Neuronal stem cell (in vitro differentiated cells): Measurements from ENCODE around the gene DPEP2.
A peak's percentile ranks its signal among the peaks of the same experiment; 100 is the strongest.

Experiments
- DNase-seq: peaks from one replicate; pipeline ENCODE4 v3.0.0-alpha.2; 2013; ENCODE audit warnings: low spot score
- H2AFZ ChIP-seq: one replicate; pipeline ENCODE4 v1.6.1; 2013; ENCODE audit warnings: mild to moderate bottlenecking, low read length, inconsistent platforms
- H2AK5ac ChIP-seq: 2 replicates; pipeline ENCODE4 v1.6.1; 2013; ENCODE audit warnings: low read depth, mild to moderate bottlenecking, inconsistent platforms, low read length, moderate library complexity, mixed read lengths
- H2BK120ac ChIP-seq: 2 replicates; pipeline ENCODE4 v1.6.1; 2013; ENCODE audit warnings: low read depth, mild to moderate bottlenecking, inconsistent platforms, low read length, moderate library complexity, mixed read lengths
- H2BK12ac ChIP-seq: one replicate; pipeline ENCODE4 v1.6.1; 2013; ENCODE audit warnings: low read length, inconsistent platforms
- H2BK15ac ChIP-seq: 2 replicates; pipeline ENCODE4 v1.6.1; 2013; ENCODE audit warnings: mild to moderate bottlenecking, low read length, inconsistent platforms, mixed read lengths
- H2BK5ac ChIP-seq: one replicate; pipeline ENCODE4 v1.6.1; 2013; ENCODE audit warnings: inconsistent platforms, mild to moderate bottlenecking, low read length, moderate library complexity
- H3K14ac ChIP-seq: one replicate; pipeline ENCODE4 v1.6.1; 2013; ENCODE audit warnings: low read length, inconsistent platforms
- H3K18ac ChIP-seq: 2 replicates; pipeline ENCODE4 v1.6.1; 2013; ENCODE audit warnings: low read length, inconsistent platforms
- H3K23ac ChIP-seq: 2 replicates; pipeline ENCODE4 v1.6.1; 2013; ENCODE audit warnings: low read depth, mild to moderate bottlenecking, mixed read lengths, low read length, inconsistent platforms; ENCODE audit not compliant: poor library complexity
- H3K27ac ChIP-seq: replicated peaks from 3 replicates; pipeline ENCODE4 v1.5.1; 2013; ENCODE audit warnings: low read length, inconsistent platforms
- H3K27me3 ChIP-seq, 3 experiments: 2 replicates each; pipeline ENCODE4 v1.6.1; 2013; ENCODE audit warnings: low read length in 3 of 3, mild to moderate bottlenecking in 2 of 3, inconsistent platforms in 1 of 3, low read depth in 1 of 3, mixed read lengths in 1 of 3, moderate library complexity in 1 of 3; ENCODE audit not compliant: control insufficient read depth in 3 of 3, insufficient read depth in 3 of 3
- H3K36me3 ChIP-seq, 2 donors: replicated peaks in 1 of 2; 2 replicates each; pipeline ENCODE4 v1.6.1; 2013; ENCODE audit warnings: low read length in 2 of 2; ENCODE audit not compliant: control insufficient read depth in 2 of 2, insufficient read depth in 2 of 2
- H3K4ac ChIP-seq: 2 replicates; pipeline ENCODE4 v1.6.1; 2013; ENCODE audit warnings: inconsistent platforms, mild to moderate bottlenecking, low read length, moderate library complexity
- H3K4me1 ChIP-seq, 2 donors: 1 replicate in 1 of 2; 2 replicates in 1 of 2; pipeline ENCODE4 v1.6.1; 2013; ENCODE audit warnings: low read length in 2 of 2, low read depth in 1 of 2; ENCODE audit not compliant: control insufficient read depth in 2 of 2, insufficient read depth in 1 of 2
- H3K4me2 ChIP-seq: one replicate; pipeline ENCODE4 v1.6.1; 2013; ENCODE audit warnings: mild to moderate bottlenecking, low read length, inconsistent platforms; ENCODE audit not compliant: insufficient read depth, poor library complexity, severe bottlenecking
- H3K4me3 ChIP-seq, 2 donors: 2 replicates each; pipeline ENCODE4 v1.5.1; 2013; ENCODE audit warnings: low read length in 2 of 2, mild to moderate bottlenecking in 2 of 2, inconsistent platforms in 1 of 2, moderate library complexity in 1 of 2
- H3K79me1 ChIP-seq: one replicate; pipeline ENCODE4 v1.6.1; 2013; ENCODE audit warnings: low read depth, mild to moderate bottlenecking, inconsistent platforms, low read length, moderate library complexity
- H3K9ac ChIP-seq: one replicate; pipeline ENCODE4 v1.6.1; 2013; ENCODE audit warnings: mild to moderate bottlenecking, low read depth, low read length, inconsistent platforms; ENCODE audit not compliant: poor library complexity
- H3K9me3 ChIP-seq, 2 donors: replicated peaks in 1 of 2; 2 replicates each; pipeline versions ENCODE3 to v1.6.1; 2013; ENCODE audit warnings: low read length in 2 of 2, mild to moderate bottlenecking in 2 of 2, inconsistent platforms in 1 of 2, low read depth in 1 of 2, mixed read lengths in 1 of 2, moderate library complexity in 1 of 2; ENCODE audit not compliant: control insufficient read depth in 2 of 2, insufficient read depth in 1 of 2
- H4K8ac ChIP-seq: one replicate; pipeline ENCODE4 v1.6.1; 2013; ENCODE audit warnings: low read depth, mild to moderate bottlenecking, inconsistent platforms, low read length, moderate library complexity
- H4K91ac ChIP-seq: one replicate; pipeline ENCODE4 v1.6.1; 2013; ENCODE audit warnings: low read length, low read depth, mild to moderate bottlenecking, inconsistent platforms; ENCODE audit not compliant: poor library complexity
- WGBS, 2 donors: extraction: QIAGEN DNeasy Blood & Tissue Kit; methylation state at CpG; one replicate each; pipeline ENCODE4 v1.1.7; 2013; ENCODE audit warnings: missing lambda C conversion rate in 2 of 2, mixed read lengths in 1 of 2; ENCODE audit not compliant: insufficient read length in 2 of 2, insufficient replicate concordance in 1 of 2; ENCODE audit errors: extremely low coverage in 2 of 2; 5-methylcytosine and 5-hydroxymethylcytosine counted together

DPEP2 gene

GRCh38 chr16:67950335-67950843 lies 48.9 kb downstream of the DPEP2 start:
- H4K8ac ChIP-seq: no peak overlapping the region
- H2BK15ac ChIP-seq: no peak overlapping the region
- peaks cover 12% of the 10 kb centered on the region for H3K79me1 ChIP-seq
- DNase-seq: no peak
- peak overlapping the region; percentile 28 for H2AK5ac ChIP-seq
- no peak overlapping the region for H2AFZ ChIP-seq
- H3K36me3 ChIP-seq: peaks cover 75 to 89% of the 10 kb centered on the region in 2 donors
- H3K9ac ChIP-seq: no peak overlapping the region
- H4K91ac ChIP-seq: no peak overlapping the region
- H2BK5ac ChIP-seq: peak overlapping the region; percentile 87
- H3K4me1 ChIP-seq: no peaks in the 10 kb centered on the region
- no peak overlapping the region for H3K14ac ChIP-seq
- no CpG with 5 or more reads among the region's 16 CpGs for WGBS, 2 donors
- no peak overlapping the region for H3K18ac ChIP-seq
- H3K27ac ChIP-seq: no peak overlapping the region
- H3K27me3 ChIP-seq: no peaks in the 10 kb centered on the region
- H3K4me2 ChIP-seq: no peak overlapping the region
- H3K9me3 ChIP-seq: peaks cover 0 to 2% of the 10 kb centered on the region in 2 donors
- H3K23ac ChIP-seq: peak overlapping the region; percentile 80
- H2BK120ac ChIP-seq: no peak overlapping the region
- H3K4ac ChIP-seq: no peak overlapping the region
- no peak overlapping the region for H3K4me3 ChIP-seq
- no peak overlapping the region for H2BK12ac ChIP-seq

- Histone ChIP-seq H2BK12ac (peak overlapping the region; percentile 58), H3K4me2 (no peak overlapping the region), H3K27ac (no peak overlapping the region), H2BK15ac (no peak overlapping the region), H3K4me1 (peaks cover under 1 to 4% of the 10 kb centered on the region in 2 donors), H3K4me3 (peak overlapping the region in 1 of 2 donors; percentile 22), H3K9ac (peak overlapping the region; percentile 21), H3K14ac (no peak overlapping the region), H3K18ac (no peak overlapping the region), H3K23ac (peak overlapping the region; percentile 73), H2BK120ac (no peak overlapping the region), H3K36me3 (peaks cover 77 to 90% of the 10 kb centered on the region in 2 donors), H4K8ac (no peak overlapping the region), H2BK5ac (peak overlapping the region; percentile 87), H3K27me3 (no peaks in the 10 kb centered on the region), H2AK5ac (no peak overlapping the region), H3K9me3 (peaks cover 0 to 2% of the 10 kb centered on the region in 2 donors), H3K4ac (no peak overlapping the region), H2AFZ (no peak overlapping the region), H4K91ac (no peak overlapping the region), H3K79me1 (peaks cover 10% of the 10 kb centered on the region)
- DNase-seq: no peak
- no CpG with 5 or more reads among the region's 11 CpGs for whole genome bisulfite sequencing, 2 donors
These were observed 49.6 kb downstream of the DPEP2 start for GRCh38 chr16:67949645-67950044.

GRCh38 chr16:67948015-67948414 lies 51.3 kb downstream of the DPEP2 start:
- H3K23ac ChIP-seq: no peak overlapping the region
- no peak overlapping the region for H2BK120ac ChIP-seq
- H2AK5ac ChIP-seq: peak overlapping the region; percentile 9
- H3K9me3 ChIP-seq: peaks cover 0 to 2% of the 10 kb centered on the region in 2 donors
- no peak overlapping the region for H4K8ac ChIP-seq
- H3K4me3 ChIP-seq: no peak overlapping the region
- DNase-seq: no peak
- H3K79me1 ChIP-seq: peaks cover 13% of the 10 kb centered on the region
- no peak overlapping the region for H3K27ac ChIP-seq
- H3K4ac ChIP-seq: no peak overlapping the region
- H3K27me3 ChIP-seq: no peaks in the 10 kb centered on the region
- H3K18ac ChIP-seq: no peak overlapping the region
- H2BK15ac ChIP-seq: no peak overlapping the region
- H3K4me2 ChIP-seq: no peak overlapping the region
- H3K9ac ChIP-seq: no peak overlapping the region
- WGBS, 2 donors: no CpG with 5 or more reads among the region's 15 CpGs
- H3K4me1 ChIP-seq: peaks cover 7 to 9% of the 10 kb centered on the region in 2 donors
- no peak overlapping the region for H4K91ac ChIP-seq
- peaks cover 70 to 90% of the 10 kb centered on the region in 2 donors for H3K36me3 ChIP-seq
- no peak overlapping the region for H3K14ac ChIP-seq
- no peak overlapping the region for H2BK12ac ChIP-seq
- no peak overlapping the region for H2AFZ ChIP-seq
- H2BK5ac ChIP-seq: no peak overlapping the region

GRCh38 chr16:67946966-67947558 lies 52.2 kb downstream of the DPEP2 start:
- no peak overlapping the region for H4K91ac ChIP-seq
- no peak overlapping the region for H3K27ac ChIP-seq
- no peak overlapping the region for H2BK120ac ChIP-seq
- no peak overlapping the region for H3K4me2 ChIP-seq
- H2BK5ac ChIP-seq: no peak overlapping the region
- no peak overlapping the region for H2AFZ ChIP-seq
- H2BK15ac ChIP-seq: no peak overlapping the region
- no peak overlapping the region for H3K9ac ChIP-seq
- H3K4me1 ChIP-seq: peaks cover 7 to 9% of the 10 kb centered on the region in 2 donors
- H3K9me3 ChIP-seq: peaks cover 0 to 2% of the 10 kb centered on the region in 2 donors
- no peak overlapping the region for H3K4ac ChIP-seq
- H3K18ac ChIP-seq: no peak overlapping the region
- H3K14ac ChIP-seq: peak overlapping the region; percentile 21
- no peak for DNase-seq
- WGBS, 2 donors: no CpG with 5 or more reads among the region's 28 CpGs
- no peak overlapping the region for H2BK12ac ChIP-seq
- H3K27me3 ChIP-seq: no peaks in the 10 kb centered on the region
- peaks cover 75 to 95% of the 10 kb centered on the region in 2 donors for H3K36me3 ChIP-seq
- H4K8ac ChIP-seq: no peak overlapping the region
- peak overlapping the region; percentile 73 for H3K23ac ChIP-seq
- peak overlapping the region; percentile 13 for H2AK5ac ChIP-seq
- peaks cover 16% of the 10 kb centered on the region for H3K79me1 ChIP-seq
- no peak overlapping the region for H3K4me3 ChIP-seq
